HG03064 (cell line): ENCODE measurements around the gene WFDC2.
"Not testable (repeated sequence)": the region's sequence is repeated elsewhere in the genome, so short reads cannot be mapped to it uniquely, and the experiment has no call there.

Experiments used
- ATAC-seq: cut with Tn5 transposase; IDR thresholded peaks from one replicate; pipeline ENCODE4 v1.9.1; 2021; ENCODE audit warnings: low read depth; ENCODE audit not compliant: unreplicated experiment

WFDC2 gene

GRCh38 chr20:45450097-45450818 lies 19.3 kb upstream of the WFDC2 start:
- no peak for ATAC-seq

DNA sequence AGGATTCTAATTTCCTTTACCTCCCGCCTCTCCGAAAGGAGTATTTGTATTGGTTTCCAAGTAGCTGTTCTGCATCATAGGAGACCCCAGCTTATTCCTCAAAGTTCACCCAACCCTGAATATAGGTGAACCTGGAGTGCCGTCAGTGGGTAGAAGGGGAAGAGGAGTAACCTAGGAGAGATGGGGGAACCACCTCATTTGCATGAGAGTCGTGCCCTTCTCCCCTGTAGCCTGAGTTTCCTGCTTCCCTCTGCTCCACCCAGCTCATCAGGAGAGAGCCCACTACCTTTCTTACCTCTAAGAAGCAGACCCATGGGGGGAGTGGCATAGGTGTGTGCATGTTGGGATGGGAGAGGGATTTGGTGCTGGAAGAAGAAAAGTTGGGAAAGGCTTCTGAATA lies 17.3 kb upstream of the WFDC2 start:
- no peak for ATAC-seq

DNA sequence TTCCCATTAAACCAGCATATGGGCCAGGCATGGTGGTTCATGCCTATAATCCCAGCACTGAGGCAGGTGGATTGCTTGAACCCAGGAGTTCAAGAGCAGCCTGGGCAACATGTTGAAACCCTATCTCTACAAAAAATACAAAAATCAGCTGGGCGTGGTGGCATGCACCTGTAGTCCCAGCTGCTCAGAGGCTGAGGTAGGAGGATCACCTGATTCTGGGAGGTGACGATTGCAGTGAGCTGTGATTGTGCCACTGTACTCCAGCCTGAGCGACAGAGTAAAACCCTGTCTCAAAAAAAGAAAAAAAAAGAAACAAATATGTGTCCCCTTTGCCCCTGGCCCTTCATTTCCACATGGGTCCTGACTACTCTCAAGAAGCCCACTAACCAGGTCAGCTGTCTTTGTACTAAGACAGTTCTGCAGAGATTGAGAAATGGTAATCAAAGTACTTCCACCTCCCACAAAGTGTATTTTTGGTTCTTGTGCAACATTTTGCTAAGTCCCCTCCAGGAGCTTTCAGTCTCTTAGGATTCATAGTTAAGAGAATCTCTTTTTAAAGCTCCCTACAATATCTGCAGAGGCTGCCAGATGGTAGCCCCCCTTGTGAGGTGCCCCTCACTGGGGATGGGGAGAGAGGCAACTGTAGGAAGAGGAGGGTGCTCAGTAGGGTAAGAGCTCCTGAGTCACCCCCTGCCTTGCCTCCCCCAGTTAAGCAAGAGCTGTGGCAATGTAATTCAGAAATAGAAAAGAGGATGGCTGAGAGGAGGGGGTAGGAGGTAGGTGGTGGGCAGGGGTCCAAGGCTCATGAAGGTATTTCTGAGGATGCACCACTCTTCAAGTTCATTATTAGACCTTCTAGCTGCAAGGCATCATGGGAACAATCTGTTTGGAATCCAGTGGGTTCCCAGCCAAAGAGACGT lies 16.5 kb upstream of the WFDC2 start:
- ATAC-seq, result no peak

DNA sequence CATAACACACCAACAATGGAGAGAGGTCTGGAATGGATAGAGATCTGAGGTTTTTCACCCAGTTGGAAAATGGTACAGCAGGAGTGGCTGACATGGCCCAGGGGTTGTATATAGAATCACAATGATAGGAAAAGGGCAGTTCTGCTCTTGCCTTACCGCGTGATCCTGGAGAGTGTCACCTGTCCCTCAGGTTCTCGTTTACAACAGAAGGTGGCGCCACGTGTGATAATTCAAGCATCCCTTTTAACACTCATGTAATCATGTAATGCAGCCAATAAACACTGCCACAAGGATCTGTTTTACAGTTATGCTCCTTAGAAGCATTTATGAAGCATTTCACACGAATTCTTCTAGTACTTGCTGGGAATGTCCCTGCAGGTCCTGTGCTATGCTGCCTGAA lies 12.9 kb upstream of the WFDC2 start:
- no peak for ATAC-seq

DNA sequence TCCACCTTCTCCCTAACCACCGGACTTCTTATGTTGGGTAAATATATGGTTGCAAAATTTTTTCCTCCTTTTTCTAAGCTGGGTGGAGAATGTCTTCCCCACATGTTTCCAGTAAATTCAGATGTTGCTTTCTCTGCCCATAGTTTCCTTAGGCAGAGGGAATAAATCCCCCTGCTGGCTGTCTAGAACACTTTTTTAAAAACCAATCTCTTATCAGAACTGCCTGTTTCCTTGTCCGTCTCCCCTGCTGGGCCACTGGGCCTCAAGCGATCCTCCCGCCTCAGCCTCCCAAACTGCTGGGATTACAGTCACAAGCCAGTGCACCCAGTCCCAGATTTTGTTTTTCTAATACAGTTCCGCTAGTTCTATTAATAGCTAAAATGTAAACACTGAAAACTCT lies 9.9 kb upstream of the WFDC2 start:
- no peak for ATAC-seq

- ATAC-seq, result no peak
Measured at GRCh38 chr20:45461225-45461624, 8.3 kb upstream of the WFDC2 start.

DNA sequence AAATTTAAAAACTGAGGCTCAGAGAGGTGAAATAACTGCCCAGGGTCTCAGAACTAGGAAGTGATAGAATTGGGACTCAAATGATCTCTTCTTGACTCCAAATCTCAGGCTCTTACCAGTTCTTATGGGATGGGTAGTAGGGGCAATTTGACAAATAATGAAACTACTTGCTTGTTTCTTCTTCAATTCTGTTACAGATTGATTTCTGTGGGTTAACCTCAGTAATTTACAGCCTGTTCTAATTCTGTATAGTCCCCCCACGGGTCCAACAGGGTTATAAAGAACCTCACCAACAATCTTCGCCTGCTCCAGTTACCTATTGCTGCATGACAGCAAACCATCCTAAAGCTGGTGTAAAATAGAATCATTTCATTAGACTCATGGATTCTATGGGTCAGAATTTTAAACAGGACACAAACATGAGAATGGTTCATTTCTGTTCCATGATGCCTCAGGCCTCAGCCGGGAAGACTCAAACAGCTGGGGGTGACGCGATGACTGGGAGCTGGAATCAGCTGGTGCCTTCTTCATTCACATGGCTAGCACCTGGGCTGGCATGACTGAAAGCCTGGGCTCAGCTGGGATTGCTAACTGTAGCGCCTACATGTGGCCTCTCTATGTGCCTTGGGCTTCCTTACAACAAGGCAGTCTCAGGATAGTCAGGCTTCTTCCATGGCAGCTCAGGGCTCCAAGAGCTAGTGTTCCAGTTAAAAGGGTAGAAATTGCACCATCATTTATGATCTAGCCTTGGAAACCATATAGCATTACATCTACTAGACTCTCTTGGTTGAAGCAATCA lies 6.6 kb upstream of the WFDC2 start:
- ATAC-seq, result no peak

DNA sequence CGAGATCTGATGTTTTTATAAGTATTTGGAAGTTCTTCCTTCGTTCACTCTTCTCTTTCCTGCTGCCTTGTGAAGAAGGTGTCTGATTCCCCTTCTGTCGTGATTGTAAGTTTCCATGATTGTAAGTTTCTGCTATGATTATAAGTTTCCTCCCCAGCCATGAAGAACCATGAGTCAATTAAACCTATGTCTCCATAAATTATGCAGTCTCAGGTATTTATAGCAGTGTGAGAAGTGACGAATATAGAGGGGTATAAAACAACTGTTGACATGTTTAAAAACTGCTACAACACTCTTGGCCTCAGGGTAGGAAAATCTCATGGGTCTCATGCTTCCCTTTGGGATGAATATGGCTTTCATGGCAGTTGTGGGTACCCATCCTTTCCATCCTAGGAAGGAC lies 5.8 kb upstream of the WFDC2 start:
- ATAC-seq, result no peak

DNA sequence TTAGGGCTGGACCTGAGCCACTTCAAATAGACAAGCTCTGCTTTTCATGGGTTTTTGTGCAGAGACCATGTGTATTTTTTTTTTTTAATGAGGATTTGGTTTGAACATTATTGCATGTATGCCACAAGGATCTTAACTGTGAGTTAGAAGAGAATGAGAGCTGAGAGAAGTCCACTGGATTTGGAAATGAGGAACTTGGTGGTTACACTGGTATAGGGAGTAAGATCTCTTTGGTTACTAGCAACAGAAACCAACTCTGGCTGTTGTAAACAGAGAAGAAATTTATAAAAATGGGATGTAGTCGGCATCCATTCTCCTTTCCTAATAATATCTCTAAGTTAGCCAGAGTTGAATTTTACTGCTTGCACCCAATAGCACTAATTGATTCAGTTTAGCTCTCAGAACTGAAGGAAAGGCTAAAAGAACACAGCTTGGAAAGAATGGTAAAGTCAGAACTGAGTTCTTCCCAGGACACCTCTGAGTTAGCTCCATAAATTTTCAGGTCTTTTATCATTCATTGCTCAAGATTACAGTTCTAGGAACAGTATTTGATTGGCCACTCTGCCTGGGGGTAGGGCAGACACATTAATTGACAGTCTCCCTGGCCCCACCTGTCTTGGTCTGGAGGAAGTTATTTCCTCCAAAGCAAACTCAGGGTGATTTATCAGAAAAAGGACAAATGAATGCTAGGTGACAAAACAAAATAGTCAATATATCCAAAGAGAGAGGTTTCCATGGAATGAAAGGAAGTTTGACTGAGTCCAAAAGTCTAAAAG lies 3.9 kb upstream of the WFDC2 start:
- ATAC-seq, result no peak

- ATAC-seq, result no peak
Measured at GRCh38 chr20:45467172-45467571, 2.4 kb upstream of the WFDC2 start.

GRCh38 chr20:45467861-45468260 lies 1.7 kb upstream of the WFDC2 start:
- ATAC-seq, result no peak

DNA sequence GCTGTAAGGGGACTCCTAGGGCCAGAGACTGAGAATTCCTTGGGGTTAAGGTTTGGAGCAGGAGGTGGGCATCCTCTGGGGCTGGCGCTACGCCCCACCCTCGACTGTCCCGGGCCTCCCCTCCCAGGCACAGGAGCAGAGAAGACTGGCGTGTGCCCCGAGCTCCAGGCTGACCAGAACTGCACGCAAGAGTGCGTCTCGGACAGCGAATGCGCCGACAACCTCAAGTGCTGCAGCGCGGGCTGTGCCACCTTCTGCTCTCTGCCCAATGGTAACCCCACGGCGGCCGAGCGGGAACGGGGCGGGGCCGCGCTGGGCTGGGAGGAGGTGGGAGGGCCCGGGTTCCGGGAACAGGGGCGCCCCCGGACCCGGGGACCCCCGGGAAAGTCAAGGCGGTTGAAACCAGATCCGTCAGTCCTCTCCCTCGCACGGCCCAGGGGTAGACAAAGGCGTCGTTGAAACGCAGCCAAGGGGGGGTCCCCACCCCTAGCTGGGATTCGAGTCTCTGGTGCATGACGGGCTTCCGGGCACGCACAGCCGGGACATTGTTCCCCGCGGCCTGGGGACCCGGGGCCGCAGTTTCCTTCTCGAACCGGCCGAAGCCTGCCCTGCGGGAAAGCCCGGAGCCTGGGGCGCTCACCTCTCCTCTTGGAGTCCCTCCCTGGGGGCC lies 844 bp downstream of the WFDC2 start:
- ATAC-seq, result no peak

- ATAC-seq, result no peak
Measured at GRCh38 chr20:45470937-45471336, 1.4 kb downstream of the WFDC2 start.

DNA sequence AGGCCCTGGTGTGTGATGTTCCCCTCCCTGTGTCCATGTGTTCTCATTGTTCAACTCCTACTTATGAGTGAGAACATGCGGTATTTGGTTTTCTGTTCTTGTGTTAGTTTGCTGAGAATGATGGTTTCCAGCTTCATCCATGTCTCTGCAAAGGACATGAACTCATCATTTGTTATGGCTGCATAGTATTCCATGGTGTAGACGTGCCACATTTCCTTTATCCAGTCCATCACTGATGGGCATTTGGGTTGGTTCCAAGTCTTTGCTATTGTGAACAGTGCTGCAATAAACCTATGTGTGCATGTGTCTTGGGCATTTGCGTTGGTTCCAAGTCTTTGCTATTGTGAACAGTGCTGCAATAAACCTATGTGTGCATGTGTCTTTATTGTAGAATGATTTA lies 2.7 kb downstream of the WFDC2 start:
- ATAC-seq, result not testable (repeated sequence)

DNA sequence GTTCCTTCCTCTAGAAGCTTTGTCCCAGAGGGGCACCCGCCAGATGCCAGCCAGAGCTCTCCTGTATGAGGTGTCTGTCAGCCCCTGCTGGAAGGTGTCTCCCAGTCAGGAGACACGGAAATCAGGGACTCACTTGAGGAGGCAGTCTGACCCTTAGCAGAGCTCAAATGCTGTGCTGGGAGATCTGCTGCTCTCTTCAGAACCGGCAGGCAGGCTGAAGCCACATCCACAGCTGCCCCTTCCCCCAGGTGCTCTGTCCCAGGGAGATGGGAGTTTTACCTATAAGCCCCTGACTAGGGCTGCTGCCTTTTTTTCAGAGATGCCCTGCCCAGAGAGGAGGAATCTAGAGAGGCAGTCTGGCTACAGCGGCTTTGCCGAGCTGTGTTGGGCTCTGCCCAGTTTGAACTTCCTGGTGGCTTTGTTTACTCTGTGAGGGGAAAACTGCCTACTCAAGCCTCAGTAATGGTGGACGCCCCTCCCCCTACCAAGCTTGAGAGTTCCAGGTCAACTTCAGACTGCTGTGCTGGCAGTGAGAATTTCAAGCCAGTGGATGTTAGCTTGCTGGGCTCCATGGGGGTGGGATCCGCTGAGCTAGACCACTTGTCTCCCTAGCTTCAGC lies 8.1 kb downstream of the WFDC2 start:
- ATAC-seq, result not testable (repeated sequence)

- ATAC-seq, result no peak
Measured at GRCh38 chr20:45479822-45480221, 10.3 kb downstream of the WFDC2 start.

GRCh38 chr20:45484676-45485075 lies 15.1 kb downstream of the WFDC2 start:
- ATAC-seq, result no peak

DNA sequence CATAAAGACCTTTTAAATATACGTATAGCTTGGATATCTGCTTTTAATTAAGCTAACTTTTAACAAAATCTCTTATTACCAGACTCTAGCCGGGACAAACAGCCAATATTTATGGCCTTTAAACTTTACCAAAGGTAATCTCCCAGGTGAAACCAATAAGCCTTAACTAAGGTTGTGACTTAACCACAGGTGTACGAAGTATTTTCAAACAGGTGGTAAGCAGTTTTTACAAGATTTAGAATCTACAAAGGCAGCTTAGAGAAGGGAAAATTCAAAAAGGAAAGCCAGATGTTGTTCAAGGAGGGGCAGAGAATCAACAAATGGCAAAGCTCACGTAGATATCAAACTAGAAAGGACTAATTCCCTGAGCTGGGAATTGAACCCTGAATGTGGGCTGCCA lies 15.8 kb downstream of the WFDC2 start:
- ATAC-seq, result no peak

DNA sequence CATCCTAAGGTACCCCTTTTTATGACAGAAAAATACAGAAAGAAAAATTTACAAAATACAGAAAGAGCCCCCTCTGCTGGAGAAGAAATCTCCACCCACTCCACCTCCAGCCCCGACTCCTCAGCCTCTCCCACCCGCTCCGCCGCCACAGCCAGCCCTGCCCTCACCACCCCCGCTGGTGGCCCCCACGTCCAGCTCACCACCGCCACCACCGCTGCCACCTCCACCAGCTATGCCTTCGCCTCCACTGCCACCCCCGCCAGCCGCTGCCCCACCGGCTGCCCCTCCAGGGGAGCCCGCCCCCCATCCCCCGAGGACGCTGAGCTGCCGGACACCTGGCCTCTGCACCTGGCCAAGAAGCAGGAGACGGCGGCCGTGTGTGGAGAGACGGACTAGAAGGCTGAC lies 17.7 kb downstream of the WFDC2 start:
- ATAC-seq, result no peak
